CD14-positive monocyte (primary cell): Measurements from ENCODE around the gene SLC38A2. TPM values are rescaled to one million over a fixed set of nuclear protein-coding genes. Genes with fewer than 3 reads are reported as not detected.
A peak's percentile ranks its signal among the peaks of the same experiment; 100 is the strongest.

Source experiments
- DNase-seq, 3 donors: peaks; one replicate each; pipeline ENCODE4 v3.0.0-alpha.2; 2011 to 2022
- H2AFZ ChIP-seq: 2 replicates; pipeline ENCODE4 v1.6.0; 2012; ENCODE audit warnings: mild to moderate bottlenecking, low read depth, low read length, inconsistent platforms; ENCODE audit not compliant: insufficient read depth, poor library complexity, severe bottlenecking
- H3K27ac ChIP-seq, 2 donors: 1 replicate in 1 of 2; 2 replicates in 1 of 2; pipeline ENCODE4 v1.5.1; 2012 to 2013; ENCODE audit warnings: low read length in 2 of 2, control low read depth in 1 of 2, inconsistent platforms in 1 of 2, low read depth in 1 of 2, mild to moderate bottlenecking in 1 of 2
- H3K27me3 ChIP-seq, 2 donors: one replicate each; pipeline versions ENCODE4 v1.6.0 to v1.6.1; 2011 to 2013; ENCODE audit warnings: low read length in 2 of 2; ENCODE audit not compliant: control insufficient read depth in 2 of 2, insufficient read depth in 2 of 2
- H3K36me3 ChIP-seq, 2 donors: replicated peaks in 1 of 2; 1 replicate in 1 of 2; 2 replicates in 1 of 2; pipeline versions ENCODE4 v1.5.1 to v1.6.1; 2012 to 2013; ENCODE audit warnings: low read length in 2 of 2, control low read depth in 1 of 2, inconsistent platforms in 1 of 2, mild to moderate bottlenecking in 1 of 2; ENCODE audit not compliant: insufficient read depth in 2 of 2, control insufficient read depth in 1 of 2
- H3K4me1 ChIP-seq, 2 donors: 1 replicate in 1 of 2; 2 replicates in 1 of 2; pipeline versions ENCODE4 v1.5.1 to v1.6.1; 2012 to 2013; ENCODE audit warnings: low read length in 2 of 2, control low read depth in 1 of 2, inconsistent platforms in 1 of 2, mild to moderate bottlenecking in 1 of 2, moderate library complexity in 1 of 2; ENCODE audit not compliant: insufficient read depth in 2 of 2, control insufficient read depth in 1 of 2
- H3K4me2 ChIP-seq: replicated peaks from 2 replicates; pipeline ENCODE3; 2012; ENCODE audit warnings: low read length, moderate library complexity, mild to moderate bottlenecking; ENCODE audit not compliant: poor library complexity, severe bottlenecking; ENCODE audit errors: extremely low read depth
- H3K4me3 ChIP-seq, 3 experiments: fragments of 200-600 bp in 1 of 3; sonication (generic) in 1 of 3; replicated peaks in 1 of 3; 1 replicate in 2 of 3; 2 replicates in 1 of 3; pipeline ENCODE4 v1.5.1; 2011 to 2013; ENCODE audit warnings: low read length in 3 of 3, mild to moderate bottlenecking in 3 of 3, control low read depth in 2 of 3, low read depth in 2 of 3, inconsistent platforms in 1 of 3, moderate library complexity in 1 of 3
- H3K79me2 ChIP-seq: 2 replicates; pipeline ENCODE4 v1.6.0; 2012; ENCODE audit warnings: mild to moderate bottlenecking, control low read depth, inconsistent platforms, low read length, moderate library complexity; ENCODE audit not compliant: insufficient read depth
- H3K9ac ChIP-seq: 2 replicates; pipeline ENCODE4 v1.6.0; 2017; ENCODE audit warnings: low read length, mild to moderate bottlenecking; ENCODE audit not compliant: insufficient read depth, poor library complexity, severe bottlenecking
- H3K9me3 ChIP-seq, 2 donors: replicated peaks in 1 of 2; 1 replicate in 1 of 2; 2 replicates in 1 of 2; pipeline versions ENCODE4 v1.5.1 to v1.6.1; 2012 to 2013; ENCODE audit warnings: low read length in 2 of 2, control low read depth in 1 of 2; ENCODE audit not compliant: control insufficient read depth in 1 of 2, insufficient read depth in 1 of 2
- H4K20me1 ChIP-seq: 2 replicates; pipeline ENCODE4 v1.6.0; 2012; ENCODE audit warnings: mild to moderate bottlenecking, low read length, control low read depth, moderate library complexity; ENCODE audit not compliant: insufficient read depth
- H3K27ac Mint-ChIP-seq, 7 donors: one replicate each; pipeline ENCODE4 v1.8.0; 2020; ENCODE audit warnings: mild to moderate bottlenecking in 7 of 7, mixed read lengths in 7 of 7, moderate library complexity in 6 of 7, inconsistent platforms in 2 of 7
- H3K27me3 Mint-ChIP-seq, 3 donors: one replicate each; pipeline ENCODE4 v1.8.0; 2021 to 2022; ENCODE audit warnings: low read depth in 3 of 3, mild to moderate bottlenecking in 3 of 3, mixed read lengths in 3 of 3, moderate library complexity in 3 of 3, inconsistent platforms in 1 of 3
- H3K36me3 Mint-ChIP-seq, 2 donors: one replicate each; pipeline ENCODE4 v1.8.0; 2020; ENCODE audit warnings: mixed read lengths in 2 of 2, inconsistent platforms in 1 of 2, mild to moderate bottlenecking in 1 of 2
- H3K4me1 Mint-ChIP-seq: one replicate; pipeline ENCODE4 v1.8.0; 2020; ENCODE audit warnings: mild to moderate bottlenecking, mixed read lengths
- H3K4me3 Mint-ChIP-seq, 2 donors: one replicate each; pipeline ENCODE4 v1.8.0; 2020; ENCODE audit warnings: mild to moderate bottlenecking in 2 of 2, mixed read lengths in 2 of 2, moderate library complexity in 1 of 2
- H3K9me3 Mint-ChIP-seq, 7 donors: one replicate each; pipeline ENCODE4 v1.8.0; 2020 to 2022; ENCODE audit warnings: mixed read lengths in 7 of 7, mild to moderate bottlenecking in 6 of 7, moderate library complexity in 6 of 7, inconsistent platforms in 2 of 7
- CTCF ChIP-seq: fragments of 200-600 bp; IDR thresholded peaks from one replicate; pipeline ENCODE4 v1.8.0; 2022; ENCODE audit warnings: antibody characterized with exemption, mild to moderate bottlenecking
- WGBS: methylation state at CpG from one replicate; pipeline ENCODE4 v1.1.5; 2013; ENCODE audit warnings: missing lambda C conversion rate; ENCODE audit not compliant: insufficient coverage; 5-methylcytosine and 5-hydroxymethylcytosine counted together
- intact Hi-C, 2 donors: fragments of 100-400 bp; cut with micrococcal nuclease; formaldehyde crosslinking; loops; one replicate each; pipeline versions ENCODE4 v1.15.0 to v1.15.1; 2023
- polyA plus RNA-seq, 3 donors: library from polyadenylated mRNA; depleted of rRNA in 1 of 3; unstranded in 2 of 3; stranded (reverse) in 1 of 3; fragments of 300-500 nt in 2 of 3; fragments of >200 nt in 1 of 3; fragmentation: Illumina TruSeq in 2 of 3; gene quantifications; 1 replicate in 2 of 3; 2 replicates in 1 of 3; pipeline ENCODE4 v1.2.3, GENCODE V29; 2012 to 2021

Gene SLC38A2
- polyA plus RNA-seq, 3 donors = 33.8 to 116 (median 48.7) TPM

- Mint-ChIP-seq H3K27me3 (no peaks in the 10 kb centered on the region), H3K4me1 (peaks cover 9% of the 10 kb centered on the region), H3K4me3 (no peak overlapping the region), H3K27ac (no peak overlapping the region), H3K36me3 (peaks cover 0 to 1% of the 10 kb centered on the region in 2 donors), H3K9me3 (no peaks in the 10 kb centered on the region)
- Histone ChIP-seq H3K9ac (no peak overlapping the region), H3K4me2 (no peak overlapping the region), H3K27ac (no peak overlapping the region), H3K79me2 (no peaks in the 10 kb centered on the region), H3K27me3 (no peaks in the 10 kb centered on the region), H3K4me3 (no peak overlapping the region), H4K20me1 (no peaks in the 10 kb centered on the region), H3K4me1 (peaks cover 0 to 7% of the 10 kb centered on the region in 2 donors), H2AFZ (no peak overlapping the region), H3K36me3 (no peaks in the 10 kb centered on the region), H3K9me3 (no peaks in the 10 kb centered on the region)
- WGBS = no CpG with 5 or more reads among the region's 2 CpGs
- no peak for DNase-seq
- no peak for TF ChIP-seq CTCF
- intact Hi-C loops = no loop called here
Observed at GRCh38 chr12:46407361-46407760, 34.8 kb upstream of the SLC38A2 start.

- no peaks in the 10 kb centered on the region for H3K36me3 Mint-ChIP-seq
- WGBS = no CpG with 5 or more reads among the region's 1 CpG
Observed at GRCh38 chr12:46406352-46407027, 33.9 kb upstream of the SLC38A2 start.

More at GRCh38 chr12:46406352-46407027, 33.9 kb upstream of the SLC38A2 start:
- no peak for TF ChIP-seq CTCF
- no peak overlapping the region for H3K27ac ChIP-seq
- no peaks in the 10 kb centered on the region for H3K36me3 ChIP-seq
- DNase-seq = no peak
- no peaks in the 10 kb centered on the region for H3K9me3 Mint-ChIP-seq
- H3K27me3 ChIP-seq = no peaks in the 10 kb centered on the region
- H3K79me2 ChIP-seq = no peaks in the 10 kb centered on the region
- H3K4me1 ChIP-seq = peaks cover 0 to 7% of the 10 kb centered on the region in 2 donors
- peak overlapping the region in 1 of 7 donors; percentile 1 for H3K27ac Mint-ChIP-seq
- no peaks in the 10 kb centered on the region for H3K9me3 ChIP-seq
- no peak overlapping the region for H3K9ac ChIP-seq
- H2AFZ ChIP-seq = no peak overlapping the region
- no peak overlapping the region for H3K4me3 ChIP-seq
- no peak overlapping the region for H3K4me3 Mint-ChIP-seq
- no peaks in the 10 kb centered on the region for H4K20me1 ChIP-seq
- H3K27me3 Mint-ChIP-seq = no peaks in the 10 kb centered on the region
- H3K4me2 ChIP-seq = no peak overlapping the region
- peaks cover 10% of the 10 kb centered on the region for H3K4me1 Mint-ChIP-seq
- intact Hi-C loops = no loop called here
